ENCODE results near the gene YIPF1.

DNA sequence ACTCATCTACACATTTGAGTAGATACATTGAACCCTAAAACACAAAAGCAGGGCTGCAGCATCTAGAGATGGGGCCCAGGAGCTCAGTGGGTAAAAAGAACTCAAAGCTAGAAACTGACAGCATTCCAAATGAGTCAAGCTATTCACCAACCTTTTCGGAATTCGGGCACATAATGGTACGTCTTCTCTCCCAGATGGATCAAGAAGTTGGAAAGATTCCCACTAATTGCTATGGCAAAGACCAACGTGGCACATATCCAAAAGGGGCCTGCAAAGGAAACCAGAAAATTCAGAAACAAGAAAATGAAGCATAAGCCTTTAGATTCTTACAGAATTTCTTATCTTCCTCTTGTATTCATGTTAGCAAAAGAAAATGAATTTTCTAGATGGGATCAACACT lies 18.4 kb downstream of the YIPF1 start:
- TF ChIP-seq, protein P1, sequence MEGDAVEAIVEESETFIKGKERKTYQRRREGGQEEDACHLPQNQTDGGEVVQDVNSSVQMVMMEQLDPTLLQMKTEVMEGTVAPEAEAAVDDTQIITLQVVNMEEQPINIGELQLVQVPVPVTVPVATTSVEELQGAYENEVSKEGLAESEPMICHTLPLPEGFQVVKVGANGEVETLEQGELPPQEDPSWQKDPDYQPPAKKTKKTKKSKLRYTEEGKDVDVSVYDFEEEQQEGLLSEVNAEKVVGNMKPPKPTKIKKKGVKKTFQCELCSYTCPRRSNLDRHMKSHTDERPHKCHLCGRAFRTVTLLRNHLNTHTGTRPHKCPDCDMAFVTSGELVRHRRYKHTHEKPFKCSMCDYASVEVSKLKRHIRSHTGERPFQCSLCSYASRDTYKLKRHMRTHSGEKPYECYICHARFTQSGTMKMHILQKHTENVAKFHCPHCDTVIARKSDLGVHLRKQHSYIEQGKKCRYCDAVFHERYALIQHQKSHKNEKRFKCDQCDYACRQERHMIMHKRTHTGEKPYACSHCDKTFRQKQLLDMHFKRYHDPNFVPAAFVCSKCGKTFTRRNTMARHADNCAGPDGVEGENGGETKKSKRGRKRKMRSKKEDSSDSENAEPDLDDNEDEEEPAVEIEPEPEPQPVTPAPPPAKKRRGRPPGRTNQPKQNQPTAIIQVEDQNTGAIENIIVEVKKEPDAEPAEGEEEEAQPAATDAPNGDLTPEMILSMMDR (conservative IDR thresholded peaks at IDR 0.05; ENCODE audit: low read depth, low read length) = no peak
- TF ChIP-seq EZH2 (IDR thresholded peaks at IDR 0.05; ENCODE audit: low read length, unreplicated experiment) (no peak), EZH2phosphoT487 (IDR thresholded peaks at IDR 0.05; ENCODE audit: borderline replicate concordance, low read length) (no peak)

All from PC-3 (cell line).